Measurements from ENCODE around the gene MYBPC2.

Gene MYBPC2

GRCh38 chr19:50406156-50406820, 26.4 kb upstream of the MYBPC2 start:
- H3K9me3 ChIP-seq (ENCODE audit: insufficient read depth, low read depth, low read length): peaks cover 6% of the 10 kb centered on the region
- H3K79me2 ChIP-seq (ENCODE audit: control insufficient read depth, insufficient read depth, low read length, poor library complexity): no peaks in the 10 kb centered on the region
- H3K9ac ChIP-seq (ENCODE audit: low read length): no peak overlapping the region
- no peak overlapping the region for H3K14ac ChIP-seq (ENCODE audit: low read length)
- H2BK120ac ChIP-seq (ENCODE audit: insufficient read depth, low read length, poor library complexity): no peak overlapping the region
- H3K23ac ChIP-seq (ENCODE audit: low read length): no peak overlapping the region
- no peaks in the 10 kb centered on the region for H3K27me3 ChIP-seq (ENCODE audit: insufficient read depth, low read length)
- no peak overlapping the region for H3K4ac ChIP-seq (ENCODE audit: low read depth, low read length)
- no peaks in the 10 kb centered on the region for H3K79me1 ChIP-seq (ENCODE audit: low read length)
- H3K36me3 ChIP-seq (ENCODE audit: control insufficient read depth in 1 of 2, insufficient read depth in 2 of 2, low read length in 2 of 2): peaks cover 76 to 77% of the 10 kb centered on the region in 2 experiments
- H4K12ac ChIP-seq (ENCODE audit: low read depth, low read length): no peak overlapping the region
- no peak for DNase-seq
- no peak overlapping the region for H2AK5ac ChIP-seq (ENCODE audit: low read length)
- WGBS (ENCODE audit: extremely low coverage, insufficient coverage, insufficient read length): no CpG with 5 or more reads among the region's 22 CpGs
- H4K91ac ChIP-seq (ENCODE audit: low read depth, low read length): no peak overlapping the region
- H2BK12ac ChIP-seq (ENCODE audit: low read length): no peak overlapping the region
- no peaks in the 10 kb centered on the region for H3K4me1 ChIP-seq (ENCODE audit: control insufficient read depth in 1 of 2, insufficient read depth in 2 of 2, low read length in 2 of 2)
- H3K27ac ChIP-seq (ENCODE audit: low read depth, low read length): no peak overlapping the region
- H4K8ac ChIP-seq (ENCODE audit: low read depth, low read length): no peak overlapping the region
- no peak overlapping the region for H2BK5ac ChIP-seq (ENCODE audit: low read depth, low read length, poor library complexity)
- no peak overlapping the region for H3K18ac ChIP-seq (ENCODE audit: low read length)
- no peak overlapping the region for H2AFZ ChIP-seq (ENCODE audit: insufficient read depth, low read length, poor library complexity)
- no peak overlapping the region for H3K4me2 ChIP-seq (ENCODE audit: low read length)
- peak overlapping the region; percentile 23 for H3K4me3 ChIP-seq (ENCODE audit: low read depth, low read length)

GRCh38 chr19:50406829-50407228, 25.9 kb upstream of the MYBPC2 start:
- no peak overlapping the region for H3K4ac ChIP-seq (ENCODE audit: low read depth, low read length)
- DNase-seq: no peak
- no peaks in the 10 kb centered on the region for H3K27me3 ChIP-seq (ENCODE audit: insufficient read depth, low read length)
- no peak overlapping the region for H2BK120ac ChIP-seq (ENCODE audit: insufficient read depth, low read length, poor library complexity)
- no peak overlapping the region for H3K27ac ChIP-seq (ENCODE audit: low read depth, low read length)
- peaks cover 6% of the 10 kb centered on the region for H3K9me3 ChIP-seq (ENCODE audit: insufficient read depth, low read depth, low read length)
- H4K8ac ChIP-seq (ENCODE audit: low read depth, low read length): no peak overlapping the region
- no peak overlapping the region for H3K18ac ChIP-seq (ENCODE audit: low read length)
- H3K4me3 ChIP-seq (ENCODE audit: low read depth, low read length): no peak overlapping the region
- no peak overlapping the region for H2BK12ac ChIP-seq (ENCODE audit: low read length)
- no peak overlapping the region for H3K23ac ChIP-seq (ENCODE audit: low read length)
- H3K36me3 ChIP-seq (ENCODE audit: control insufficient read depth in 1 of 2, insufficient read depth in 2 of 2, low read length in 2 of 2): peaks cover 71 to 72% of the 10 kb centered on the region in 2 experiments
- H2AFZ ChIP-seq (ENCODE audit: insufficient read depth, low read length, poor library complexity): no peak overlapping the region
- no CpG with 5 or more reads among the region's 19 CpGs for WGBS (ENCODE audit: extremely low coverage, insufficient coverage, insufficient read length)
- H4K91ac ChIP-seq (ENCODE audit: low read depth, low read length): no peak overlapping the region
- no peaks in the 10 kb centered on the region for H3K79me1 ChIP-seq (ENCODE audit: low read length)
- H2AK5ac ChIP-seq (ENCODE audit: low read length): no peak overlapping the region
- no peak overlapping the region for H3K14ac ChIP-seq (ENCODE audit: low read length)
- no peaks in the 10 kb centered on the region for H3K4me1 ChIP-seq (ENCODE audit: control insufficient read depth in 1 of 2, insufficient read depth in 2 of 2, low read length in 2 of 2)
- no peaks in the 10 kb centered on the region for H3K79me2 ChIP-seq (ENCODE audit: control insufficient read depth, insufficient read depth, low read length, poor library complexity)
- H4K12ac ChIP-seq (ENCODE audit: low read depth, low read length): no peak overlapping the region
- H2BK5ac ChIP-seq (ENCODE audit: low read depth, low read length, poor library complexity): no peak overlapping the region
- no peak overlapping the region for H3K4me2 ChIP-seq (ENCODE audit: low read length)
- H3K9ac ChIP-seq (ENCODE audit: low read length): no peak overlapping the region

GRCh38 chr19:50409347-50409746, 23.3 kb upstream of the MYBPC2 start:
- H2AK5ac ChIP-seq (ENCODE audit: low read length): no peak overlapping the region

DNA sequence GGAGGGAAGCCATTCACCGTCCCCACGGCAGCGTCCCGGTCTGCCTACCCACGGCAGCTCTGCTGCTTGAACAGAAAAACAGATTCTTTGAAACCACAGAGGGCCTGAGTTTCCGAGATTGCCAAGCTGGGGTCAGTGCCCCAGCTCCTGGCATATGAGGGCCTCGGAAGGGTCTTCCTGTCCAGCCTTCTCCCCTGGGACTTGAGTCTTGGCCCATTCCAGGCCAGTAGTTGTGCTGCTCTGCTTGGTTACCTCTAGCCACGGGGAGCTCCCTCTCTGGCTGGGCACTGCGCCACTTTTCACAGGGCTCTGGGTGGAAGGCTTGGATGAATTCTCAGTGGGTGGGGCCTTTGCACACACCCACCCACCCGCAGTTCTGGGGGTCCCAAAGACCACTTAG, 22.6 kb upstream of the MYBPC2 start:
- H4K8ac ChIP-seq (ENCODE audit: low read depth, low read length): no peak overlapping the region
- no peak overlapping the region for H3K9ac ChIP-seq (ENCODE audit: low read length)
- no peaks in the 10 kb centered on the region for H3K79me1 ChIP-seq (ENCODE audit: low read length)
- no peaks in the 10 kb centered on the region for H3K79me2 ChIP-seq (ENCODE audit: control insufficient read depth, insufficient read depth, low read length, poor library complexity)
- H3K14ac ChIP-seq (ENCODE audit: low read length): no peak overlapping the region
- no CpG with 5 or more reads among the region's 10 CpGs for WGBS (ENCODE audit: extremely low coverage, insufficient coverage, insufficient read length)
- H2BK120ac ChIP-seq (ENCODE audit: insufficient read depth, low read length, poor library complexity): no peak overlapping the region
- H3K4me3 ChIP-seq (ENCODE audit: low read depth, low read length): no peak overlapping the region
- no peak overlapping the region for H3K27ac ChIP-seq (ENCODE audit: low read depth, low read length)
- no peak overlapping the region for H2BK5ac ChIP-seq (ENCODE audit: low read depth, low read length, poor library complexity)
- H3K27me3 ChIP-seq (ENCODE audit: insufficient read depth, low read length): no peaks in the 10 kb centered on the region
- no peak overlapping the region for H3K4ac ChIP-seq (ENCODE audit: low read depth, low read length)
- H2AK5ac ChIP-seq (ENCODE audit: low read length): no peak overlapping the region
- H3K9me3 ChIP-seq (ENCODE audit: insufficient read depth, low read depth, low read length): peaks cover 6% of the 10 kb centered on the region
- no peak overlapping the region for H3K23ac ChIP-seq (ENCODE audit: low read length)
- no peak overlapping the region for H2AFZ ChIP-seq (ENCODE audit: insufficient read depth, low read length, poor library complexity)
- no peaks in the 10 kb centered on the region for H3K4me1 ChIP-seq (ENCODE audit: control insufficient read depth in 1 of 2, insufficient read depth in 2 of 2, low read length in 2 of 2)
- H4K12ac ChIP-seq (ENCODE audit: low read depth, low read length): no peak overlapping the region
- no peak for DNase-seq
- no peak overlapping the region for H4K91ac ChIP-seq (ENCODE audit: low read depth, low read length)
- H3K4me2 ChIP-seq (ENCODE audit: low read length): no peak overlapping the region
- H2BK12ac ChIP-seq (ENCODE audit: low read length): no peak overlapping the region
- peaks cover 51 to 60% of the 10 kb centered on the region in 2 experiments for H3K36me3 ChIP-seq (ENCODE audit: control insufficient read depth in 1 of 2, insufficient read depth in 2 of 2, low read length in 2 of 2)
- no peak overlapping the region for H3K18ac ChIP-seq (ENCODE audit: low read length)

More at GRCh38 chr19:50409347-50409746, 23.3 kb upstream of the MYBPC2 start:
- Histone ChIP-seq H3K9ac (ENCODE audit: low read length) (no peak overlapping the region), H2BK12ac (ENCODE audit: low read length) (no peak overlapping the region), H3K9me3 (ENCODE audit: insufficient read depth, low read depth, low read length) (peaks cover 6% of the 10 kb centered on the region), H3K79me2 (ENCODE audit: control insufficient read depth, insufficient read depth, low read length, poor library complexity) (no peaks in the 10 kb centered on the region), H3K18ac (ENCODE audit: low read length) (no peak overlapping the region), H3K23ac (ENCODE audit: low read length) (no peak overlapping the region), H4K8ac (ENCODE audit: low read depth, low read length) (no peak overlapping the region), H4K91ac (ENCODE audit: low read depth, low read length) (no peak overlapping the region), H2BK5ac (ENCODE audit: low read depth, low read length, poor library complexity) (no peak overlapping the region), H3K14ac (ENCODE audit: low read length) (no peak overlapping the region), H3K4me1 (ENCODE audit: control insufficient read depth in 1 of 2, insufficient read depth in 2 of 2, low read length in 2 of 2) (no peaks in the 10 kb centered on the region), H3K4me2 (ENCODE audit: low read length) (no peak overlapping the region), H3K79me1 (ENCODE audit: low read length) (no peaks in the 10 kb centered on the region), H2BK120ac (ENCODE audit: insufficient read depth, low read length, poor library complexity) (no peak overlapping the region), H3K27ac (ENCODE audit: low read depth, low read length) (no peak overlapping the region), H3K4ac (ENCODE audit: low read depth, low read length) (no peak overlapping the region), H2AFZ (ENCODE audit: insufficient read depth, low read length, poor library complexity) (no peak overlapping the region), H3K36me3 (ENCODE audit: control insufficient read depth in 1 of 2, insufficient read depth in 2 of 2, low read length in 2 of 2) (peaks cover 54 to 62% of the 10 kb centered on the region in 2 experiments), H4K12ac (ENCODE audit: low read depth, low read length) (no peak overlapping the region), H3K4me3 (ENCODE audit: low read depth, low read length) (no peak overlapping the region), H3K27me3 (ENCODE audit: insufficient read depth, low read length) (no peaks in the 10 kb centered on the region)
- no peak for DNase-seq
- no CpG with 5 or more reads among the region's 17 CpGs for WGBS (ENCODE audit: extremely low coverage, insufficient coverage, insufficient read length)

Measured in trophoblast cell (in vitro differentiated cells and primary cell).